H1 (cell line): Measurements from ENCODE around the gene ASXL2. TPM values are rescaled to one million over a fixed set of nuclear protein-coding genes. Genes with fewer than 3 reads are reported as not detected.

Experiments
- CTCF ChIA-PET: fragments of 300-600 bp; sonication (Branson Sonifier 250); formaldehyde crosslinking; loops from one replicate; lab custom pipeline; 2021; ENCODE audit not compliant: partially characterized antibody; lab: Charles Lee
- POLR2A ChIA-PET: fragments of 300-600 bp; sonication (Branson Sonifier 250); formaldehyde crosslinking; loops from one replicate; lab custom pipeline; 2021; ENCODE audit warnings: inconsistent platforms; ENCODE audit not compliant: partially characterized antibody; lab: Charles Lee
- DNase-seq, 2 experiments: peaks; one replicate each; pipeline versions ENCODE4 v3.0.0 to v3.0.0-alpha.2; 2010 to 2022; ENCODE audit warnings: low spot score in 2 of 2, low read depth in 1 of 2, mixed read lengths in 1 of 2
- FAIRE-seq: peaks from 2 replicates; lab custom pipeline; 2011; peaks lifted over from hg19 to GRCh38; lab: Jason Lieb, UNC
- H2AFZ ChIP-seq: 2 replicates; pipeline ENCODE4 v1.8.1; 2012; ENCODE audit warnings: low read length, inconsistent platforms
- H2AK5ac ChIP-seq: 2 replicates; pipeline ENCODE4 v1.6.1; 2013; ENCODE audit warnings: low read depth, low read length
- H2BK120ac ChIP-seq: replicated peaks from 2 replicates; pipeline ENCODE3; 2013; ENCODE audit warnings: low read depth, low read length, inconsistent platforms
- H2BK12ac ChIP-seq: 2 replicates; pipeline ENCODE4 v1.6.1; 2013; ENCODE audit warnings: low read depth, low read length
- H2BK15ac ChIP-seq: 2 replicates; pipeline ENCODE4 v1.6.1; 2013; ENCODE audit warnings: low read length
- H2BK20ac ChIP-seq: 2 replicates; pipeline ENCODE4 v1.6.1; 2013; ENCODE audit warnings: low read length
- H2BK5ac ChIP-seq: 2 replicates; pipeline ENCODE4 v1.6.1; 2013; ENCODE audit warnings: low read depth, low read length
- H3K14ac ChIP-seq: 2 replicates; pipeline ENCODE4 v1.6.1; 2013; ENCODE audit warnings: inconsistent platforms; ENCODE audit not compliant: insufficient read length
- H3K18ac ChIP-seq: 2 replicates; pipeline ENCODE4 v1.6.1; 2013; ENCODE audit warnings: low read length; ENCODE audit errors: extremely low read depth
- H3K23ac ChIP-seq: 2 replicates; pipeline ENCODE4 v1.6.1; 2013; ENCODE audit warnings: inconsistent platforms; ENCODE audit not compliant: insufficient read length
- H3K23me2 ChIP-seq: 2 replicates; pipeline ENCODE4 v1.6.1; 2013; ENCODE audit warnings: low read depth, low read length
- H3K27ac ChIP-seq: 2 replicates; pipeline ENCODE4 v1.6.1; 2011; ENCODE audit warnings: low read depth, low read length, inconsistent platforms
- H3K27me3 ChIP-seq, 4 experiments: replicated peaks in 1 of 4; 1 replicate in 1 of 4; 2 replicates in 3 of 4; pipeline versions ENCODE4 v1.6.1 to v1.8.1; 2011 to 2013; ENCODE audit warnings: low read length in 3 of 4, mild to moderate bottlenecking in 3 of 4, inconsistent platforms in 2 of 4, mixed read lengths in 2 of 4, moderate library complexity in 1 of 4; ENCODE audit not compliant: control insufficient read depth in 3 of 4, insufficient read depth in 3 of 4; ENCODE audit errors: extremely low read depth in 1 of 4
- H3K36me3 ChIP-seq, 4 experiments: 2 replicates each; pipeline versions ENCODE4 v1.6.1 to v1.8.1; 2011 to 2013; ENCODE audit warnings: mild to moderate bottlenecking in 4 of 4, low read length in 3 of 4, moderate library complexity in 2 of 4, control low read depth in 1 of 4, inconsistent platforms in 1 of 4; ENCODE audit not compliant: insufficient read depth in 4 of 4, control insufficient read depth in 2 of 4
- H3K4ac ChIP-seq: replicated peaks from 2 replicates; pipeline ENCODE3; 2013; ENCODE audit warnings: low read length, low read depth, mixed read lengths, inconsistent platforms; ENCODE audit not compliant: insufficient read length
- H3K4me1 ChIP-seq, 4 experiments: replicated peaks in 1 of 4; 1 replicate in 1 of 4; 2 replicates in 3 of 4; pipeline versions ENCODE4 v1.6.1 to v1.8.1; 2011 to 2013; ENCODE audit warnings: low read length in 3 of 4, inconsistent platforms in 2 of 4, mixed read lengths in 1 of 4; ENCODE audit not compliant: insufficient read depth in 4 of 4, control insufficient read depth in 3 of 4
- H3K4me2 ChIP-seq, 2 experiments: 2 replicates each; pipeline versions ENCODE4 v1.6.1 to v1.8.1; 2011 to 2013; ENCODE audit warnings: low read depth in 2 of 2, low read length in 2 of 2, control low read depth in 1 of 2, inconsistent platforms in 1 of 2, mild to moderate bottlenecking in 1 of 2; ENCODE audit not compliant: insufficient read depth in 1 of 2
- H3K4me3 ChIP-seq, 4 experiments: fragments of 200-600, 300-600 bp in 1 of 4; sonication (generic), shearing (Covaris generic), sonication (Bioruptor Twin) in 1 of 4; 2 replicates each; pipeline versions ENCODE4 v1.5.1 to v1.8.1; 2011 to 2016; ENCODE audit warnings: low read length in 4 of 4, low read depth in 3 of 4, control low read depth in 2 of 4, inconsistent platforms in 2 of 4, mild to moderate bottlenecking in 2 of 4, mixed read lengths in 1 of 4, moderate library complexity in 1 of 4; ENCODE audit not compliant: insufficient read depth in 2 of 4; ENCODE audit errors: extremely low read depth in 1 of 4
- H3K56ac ChIP-seq: replicated peaks from 2 replicates; pipeline ENCODE3; 2013; ENCODE audit warnings: low read depth, mild to moderate bottlenecking, mixed read lengths, low read length, inconsistent platforms; ENCODE audit not compliant: insufficient read length
- H3K79me1 ChIP-seq: 2 replicates; pipeline ENCODE4 v1.6.1; 2013; ENCODE audit warnings: low read depth, low read length, control low read depth
- H3K79me2 ChIP-seq, 2 experiments: 2 replicates each; pipeline versions ENCODE4 v1.6.1 to v1.8.1; 2012 to 2013; ENCODE audit warnings: low read length in 2 of 2, mild to moderate bottlenecking in 2 of 2, inconsistent platforms in 1 of 2; ENCODE audit not compliant: insufficient read depth in 2 of 2, control insufficient read depth in 1 of 2
- H3K9ac ChIP-seq, 4 experiments: replicated peaks in 1 of 4; 1 replicate in 1 of 4; 2 replicates in 3 of 4; pipeline versions ENCODE4 v1.6.1 to v1.8.1; 2011 to 2013; ENCODE audit warnings: low read depth in 3 of 4, low read length in 3 of 4, control low read depth in 2 of 4, mild to moderate bottlenecking in 2 of 4, moderate library complexity in 2 of 4, inconsistent platforms in 1 of 4; ENCODE audit errors: extremely low read depth in 1 of 4
- H3K9me3 ChIP-seq, 2 experiments: 2 replicates each; pipeline versions ENCODE4 v1.6.1 to v1.8.1; 2012 to 2013; ENCODE audit warnings: mild to moderate bottlenecking in 2 of 2, moderate library complexity in 2 of 2, control low read depth in 1 of 2, inconsistent platforms in 1 of 2, low read depth in 1 of 2, low read length in 1 of 2, mixed read lengths in 1 of 2; ENCODE audit not compliant: insufficient read depth in 2 of 2
- H4K20me1 ChIP-seq, 2 experiments: replicated peaks in 1 of 2; 2 replicates each; pipeline versions ENCODE3 to v1.8.1; 2011 to 2013; ENCODE audit warnings: inconsistent platforms in 2 of 2, low read length in 2 of 2, mild to moderate bottlenecking in 1 of 2; ENCODE audit not compliant: insufficient read depth in 2 of 2, control insufficient read depth in 1 of 2
- H4K5ac ChIP-seq: 2 replicates; pipeline ENCODE4 v1.6.1; 2013; ENCODE audit warnings: low read length, low read depth, mixed read lengths, inconsistent platforms; ENCODE audit not compliant: insufficient read length
- H4K8ac ChIP-seq: 2 replicates; pipeline ENCODE4 v1.8.0; 2013; ENCODE audit warnings: mild to moderate bottlenecking, moderate library complexity, low read length, inconsistent platforms; ENCODE audit not compliant: insufficient read depth; ENCODE audit errors: extremely low read depth
- H4K91ac ChIP-seq: replicated peaks from 2 replicates; pipeline ENCODE3; 2013; ENCODE audit warnings: low read length, mixed read lengths, inconsistent platforms; ENCODE audit not compliant: insufficient read length
- CEBPB ChIP-seq: IDR thresholded peaks from 2 replicates; pipeline ENCODE4 v1.6.1; 2012; ENCODE audit warnings: low read depth, low read length
- EZH2 ChIP-seq: fragments of 200-600 bp; sonication (generic); IDR thresholded peaks from 2 replicates; pipeline ENCODE4 v1.7.1; 2012; ENCODE audit warnings: low read depth, mild to moderate bottlenecking, moderate library complexity, low read length, inconsistent platforms; ENCODE audit not compliant: severe bottlenecking
- FOSL1 ChIP-seq: IDR thresholded peaks from 2 replicates; pipeline ENCODE4 v1.6.1; 2011; ENCODE audit warnings: mild to moderate bottlenecking, low read depth, low read length, moderate library complexity; ENCODE audit not compliant: insufficient read depth
- GTF2F1 ChIP-seq: IDR thresholded peaks from 2 replicates; pipeline ENCODE4 v1.6.1; 2012; ENCODE audit warnings: low read depth, low read length, improper control_type of control experiment, borderline replicate concordance
- HDAC6 ChIP-seq: IDR thresholded peaks from one replicate; pipeline ENCODE4 v1.7.1; 2012; ENCODE audit warnings: low read depth, mild to moderate bottlenecking, inconsistent platforms, low read length, moderate library complexity
- JUN ChIP-seq: IDR thresholded peaks from 2 replicates; pipeline ENCODE4 v1.6.1; 2011; ENCODE audit warnings: low read depth, mild to moderate bottlenecking, improper control_type of control experiment, low read length
- MAFK ChIP-seq: IDR thresholded peaks from 2 replicates; pipeline ENCODE4 v1.6.1; 2012; ENCODE audit warnings: low read depth, mild to moderate bottlenecking, improper control_type of control experiment, low read length
- PHF8 ChIP-seq: fragments of 200-600 bp; sonication (generic); conservative IDR thresholded peaks from 2 replicates; pipeline ENCODE4 v1.7.1; 2012; ENCODE audit warnings: low read depth, mild to moderate bottlenecking, inconsistent platforms, low read length, moderate library complexity
- POLR2AphosphoS5 ChIP-seq: IDR thresholded peaks from 2 replicates; pipeline ENCODE4 v1.6.1; 2011; ENCODE audit warnings: low read depth, low read length
- WGBS, 2 experiments: shearing (Covaris generic) in 1 of 2; methylation state at CpG; one replicate each; pipeline versions ENCODE4 v1.1.6 to v1.1.7; 2013 to 2015; ENCODE audit warnings: low lambda C conversion rate in 2 of 2, mixed read lengths in 2 of 2, inconsistent platforms in 1 of 2, low coverage in 1 of 2, missing lambda C conversion rate in 1 of 2; ENCODE audit not compliant: insufficient replicate concordance in 2 of 2, insufficient coverage in 1 of 2, insufficient read length in 1 of 2; ENCODE audit errors: extremely low coverage in 1 of 2, missing lambda C conversion rate in 1 of 2; 5-methylcytosine and 5-hydroxymethylcytosine counted together
- polyA plus RNA-seq, 7 experiments: library from polyadenylated mRNA; depleted of rRNA in 3 of 7; stranded (reverse) in 5 of 7; unstranded in 2 of 7; fragments of >200 nt in 5 of 7; fragments of 200-250 nt in 2 of 7; gene quantifications; 1 replicate in 5 of 7; 2 replicates in 1 of 7; 4 replicates in 1 of 7; pipeline versions ENCODE4 v1.2.1 to v1.2.3, GENCODE V29; 2011 to 2013; ENCODE audit warnings: missing spikeins in 2 of 7, mixed read lengths in 2 of 7
- total RNA-seq: library from RNA; stranded (reverse); fragmentation: NEBNext Ultra II Directional; extraction: Animal tissue kit (Norgen Biotek cat#: 25700); gene quantifications from 2 replicates; pipeline ENCODE4 v1.2.1, GENCODE V29; 2021

Gene ASXL2
- total and polyA plus RNA-seq, 2 of the 8 experiments (the other 6 are each of a cell fraction or from before 2014, with no cell fraction given) = 7.2 to 41.3 TPM

- H3K27me3 ChIP-seq = no peaks in the 10 kb centered on the region
- no peak overlapping the region for H3K14ac ChIP-seq
- H3K23ac ChIP-seq = no peak overlapping the region
- ChIA-PET CTCF (interaction anchor here (1.3 to 1.4 kb wide), 2 partner anchors 10 to 28 kb away, joined by 3 read pairs; no protein-coding TSS in a partner anchor), POLR2A (no interaction called here)
- H3K9me3 ChIP-seq = no peaks in the 10 kb centered on the region
- H2AK5ac ChIP-seq = no peak overlapping the region
- H4K5ac ChIP-seq = no peak overlapping the region
- H3K79me1 ChIP-seq = no peaks in the 10 kb centered on the region; the same call in 1 of the 2 replicates
- no peak overlapping the region for H3K56ac ChIP-seq
- H3K4me3 ChIP-seq = no peak overlapping the region
- no peak overlapping the region for H4K8ac ChIP-seq
- H3K36me3 ChIP-seq = no peaks in the 10 kb centered on the region; a peak in 1 of 8 replicates
- H3K23me2 ChIP-seq = no peaks in the 10 kb centered on the region
- no peak overlapping the region for H2BK5ac ChIP-seq
- no peak for DNase-seq
- no peak overlapping the region for H4K91ac ChIP-seq
- H2AFZ ChIP-seq = no peak overlapping the region
- FAIRE-seq = no peak
- no peak overlapping the region for H3K9ac ChIP-seq
- H4K20me1 ChIP-seq = peaks cover 0 to 2% of the 10 kb centered on the region in 2 experiments
- no peak overlapping the region for H3K27ac ChIP-seq
- no peak overlapping the region for H2BK20ac ChIP-seq
- peaks cover 0 to 8% of the 10 kb centered on the region in 2 experiments; a peak in 2 of 4 replicates for H3K79me2 ChIP-seq
- H2BK15ac ChIP-seq = no peak overlapping the region
- H3K4ac ChIP-seq = no peak overlapping the region
- H2BK12ac ChIP-seq = no peak overlapping the region
- TF ChIP-seq EZH2 (no peak), POLR2AphosphoS5 (no peak), PHF8 (no peak), HDAC6 (no peak), JUN (no peak), FOSL1 (no peak), CEBPB (no peak), MAFK (no peak), GTF2F1 (no peak)
- no peaks in the 10 kb centered on the region; a peak in 1 of 7 replicates for H3K4me1 ChIP-seq
- 87% methylated on average over 3 of the region's 3 CpGs; no CpG with 5 or more reads in 1 of the 2 experiments for WGBS, 2 experiments
- no peak overlapping the region for H2BK120ac ChIP-seq
- no peak overlapping the region for H3K4me2 ChIP-seq
- no peak overlapping the region for H3K18ac ChIP-seq
These were observed 54.1 kb downstream of the ASXL2 start for GRCh38 chr2:25824216-25824615.
